ENCODE data around the gene MOCOS.

Gene MOCOS

GRCh38 chr18:36275561-36275960 is 88.3 kb downstream of the MOCOS start:
- DNase-seq: no peak

GRCh38 chr18:36279001-36279400 is 91.7 kb downstream of the MOCOS start:
- DNase-seq: no peak

- no peak for DNase-seq
These were observed 94.6 kb downstream of the MOCOS start for GRCh38 chr18:36281936-36282335.

- DNase-seq: no peak
These were observed 96.2 kb downstream of the MOCOS start for GRCh38 chr18:36283448-36283847.

- no peak for DNase-seq
These were observed 97.0 kb downstream of the MOCOS start for GRCh38 chr18:36284268-36284667.

- peak; percentile 34 for DNase-seq
These were observed 97.5 kb downstream of the MOCOS start for GRCh38 chr18:36284671-36285295.

GRCh38 chr18:36287653-36288052 is 100.4 kb downstream of the MOCOS start:
- no peak for DNase-seq

- DNase-seq: no peak
These were observed 101.4 kb downstream of the MOCOS start for GRCh38 chr18:36288689-36289088.

- no peak for DNase-seq
These were observed 106.7 kb downstream of the MOCOS start for GRCh38 chr18:36294031-36294430.

GRCh38 chr18:36295214-36295613 is 107.9 kb downstream of the MOCOS start:
- DNase-seq: no peak

- DNase-seq: no peak
These were observed 108.6 kb downstream of the MOCOS start for GRCh38 chr18:36295880-36296301.

GRCh38 chr18:36296650-36297416 is 109.5 kb downstream of the MOCOS start:
- peak; percentile 71 for DNase-seq

GRCh38 chr18:36297417-36298125 is 110.3 kb downstream of the MOCOS start, which contains the start of gene FHOD3:
Gene FHOD3, plus strand, starts transcription at chr18:36297713. Its CDS starts 123 bp downstream, at chr18:36297836.
- DNase-seq: no peak

GRCh38 chr18:36298126-36298741 is 110.9 kb downstream of the MOCOS start:
- no peak for DNase-seq

- no peak for DNase-seq
These were observed 111.7 kb downstream of the MOCOS start for GRCh38 chr18:36299015-36299414.

- no peak for DNase-seq
These were observed 112.9 kb downstream of the MOCOS start for GRCh38 chr18:36300211-36300610.

GRCh38 chr18:36301884-36302283 is 114.6 kb downstream of the MOCOS start:
- DNase-seq: no peak

- DNase-seq: no peak
These were observed 115.4 kb downstream of the MOCOS start for GRCh38 chr18:36302676-36303075.

- no peak for DNase-seq
These were observed 116.0 kb downstream of the MOCOS start for GRCh38 chr18:36303211-36303844.

- no peak for DNase-seq
These were observed 117.4 kb downstream of the MOCOS start for GRCh38 chr18:36304723-36305122.

- no peak for DNase-seq
These were observed 118.1 kb downstream of the MOCOS start for GRCh38 chr18:36305375-36305774.

- DNase-seq: no peak
These were observed 120.2 kb downstream of the MOCOS start for GRCh38 chr18:36307513-36307912.

Data from NCI-H446 treated with DMSO at 0.1 percent for 48 hours (cell line).